Measurements from ENCODE around the gene WIPI1.

The WIPI1 gene

GRCh38 chr17:68489919-68490318 lies 32.6 kb upstream of the WIPI1 start:
- H3K4me1 ChIP-seq (ENCODE audit: control insufficient read depth in 1 of 2, insufficient read depth in 2 of 2, low read length in 2 of 2), result peaks cover 10 to 19% of the 10 kb centered on the region in 2 donors
- H3K36me3 ChIP-seq (ENCODE audit: control insufficient read depth in 1 of 2, insufficient read depth in 2 of 2, low read length in 2 of 2), result no peaks in the 10 kb centered on the region
- H3K27me3 ChIP-seq (ENCODE audit: control insufficient read depth in 1 of 2, insufficient read depth in 2 of 2, low read length in 2 of 2), result peaks cover 0 to 3% of the 10 kb centered on the region in 2 donors
- H3K9me3 ChIP-seq (ENCODE audit: control insufficient read depth in 1 of 2, low read length in 2 of 2), result no peaks in the 10 kb centered on the region
- H3K4me3 ChIP-seq (ENCODE audit: low read depth in 1 of 2, low read length in 2 of 2), result no peak overlapping the region
- H3K9ac ChIP-seq (ENCODE audit: low read depth in 1 of 2, low read length in 2 of 2), result no peak overlapping the region
- H3K27ac ChIP-seq (ENCODE audit: low read depth, low read length), result no peak overlapping the region

- no peak overlapping the region for H3K4me3 ChIP-seq (ENCODE audit: low read depth in 1 of 2, low read length in 2 of 2)
- H3K9ac ChIP-seq (ENCODE audit: low read depth in 1 of 2, low read length in 2 of 2), result no peak overlapping the region
- H3K9me3 ChIP-seq (ENCODE audit: control insufficient read depth in 1 of 2, low read length in 2 of 2), result no peaks in the 10 kb centered on the region
- H3K27me3 ChIP-seq (ENCODE audit: control insufficient read depth in 1 of 2, insufficient read depth in 2 of 2, low read length in 2 of 2), result peaks cover 0 to 4% of the 10 kb centered on the region in 2 donors
- H3K4me1 ChIP-seq (ENCODE audit: control insufficient read depth in 1 of 2, insufficient read depth in 2 of 2, low read length in 2 of 2), result peaks cover 4 to 9% of the 10 kb centered on the region in 2 donors
- H3K36me3 ChIP-seq (ENCODE audit: control insufficient read depth in 1 of 2, insufficient read depth in 2 of 2, low read length in 2 of 2), result no peaks in the 10 kb centered on the region
- H3K27ac ChIP-seq (ENCODE audit: low read depth, low read length), result no peak overlapping the region
Measured at GRCh38 chr17:68484458-68484857, 27.2 kb upstream of the WIPI1 start.

GRCh38 chr17:68482576-68483041 lies 25.3 kb upstream of the WIPI1 start:
- peaks cover 0 to 4% of the 10 kb centered on the region in 2 donors for H3K27me3 ChIP-seq (ENCODE audit: control insufficient read depth in 1 of 2, insufficient read depth in 2 of 2, low read length in 2 of 2)
- no peaks in the 10 kb centered on the region for H3K9me3 ChIP-seq (ENCODE audit: control insufficient read depth in 1 of 2, low read length in 2 of 2)
- no peak overlapping the region for H3K9ac ChIP-seq (ENCODE audit: low read depth in 1 of 2, low read length in 2 of 2)
- H3K4me1 ChIP-seq (ENCODE audit: control insufficient read depth in 1 of 2, insufficient read depth in 2 of 2, low read length in 2 of 2), result peaks cover 0 to 9% of the 10 kb centered on the region in 2 donors
- no peak overlapping the region for H3K27ac ChIP-seq (ENCODE audit: low read depth, low read length)
- H3K36me3 ChIP-seq (ENCODE audit: control insufficient read depth in 1 of 2, insufficient read depth in 2 of 2, low read length in 2 of 2), result no peaks in the 10 kb centered on the region
- no peak overlapping the region for H3K4me3 ChIP-seq (ENCODE audit: low read depth in 1 of 2, low read length in 2 of 2)

- no peak overlapping the region for H3K27ac ChIP-seq (ENCODE audit: low read depth, low read length)
- no peak overlapping the region for H3K4me3 ChIP-seq (ENCODE audit: low read depth in 1 of 2, low read length in 2 of 2)
- peaks cover 0 to 9% of the 10 kb centered on the region in 2 donors for H3K4me1 ChIP-seq (ENCODE audit: control insufficient read depth in 1 of 2, insufficient read depth in 2 of 2, low read length in 2 of 2)
- no peaks in the 10 kb centered on the region for H3K36me3 ChIP-seq (ENCODE audit: control insufficient read depth in 1 of 2, insufficient read depth in 2 of 2, low read length in 2 of 2)
- H3K9ac ChIP-seq (ENCODE audit: low read depth in 1 of 2, low read length in 2 of 2), result no peak overlapping the region
- no peaks in the 10 kb centered on the region for H3K9me3 ChIP-seq (ENCODE audit: control insufficient read depth in 1 of 2, low read length in 2 of 2)
- peaks cover 0 to 4% of the 10 kb centered on the region in 2 donors for H3K27me3 ChIP-seq (ENCODE audit: control insufficient read depth in 1 of 2, insufficient read depth in 2 of 2, low read length in 2 of 2)
Measured at GRCh38 chr17:68480885-68481284, 23.6 kb upstream of the WIPI1 start.

GRCh38 chr17:68470961-68471360 lies 13.7 kb upstream of the WIPI1 start:
- Histone ChIP-seq H3K27ac (ENCODE audit: low read depth, low read length) (no peak overlapping the region), H3K27me3 (ENCODE audit: control insufficient read depth in 1 of 2, insufficient read depth in 2 of 2, low read length in 2 of 2) (no peaks in the 10 kb centered on the region)

GRCh38 chr17:68468788-68469187 lies 11.5 kb upstream of the WIPI1 start:
- Histone ChIP-seq H3K36me3 (ENCODE audit: control insufficient read depth in 1 of 2, insufficient read depth in 2 of 2, low read length in 2 of 2) (no peaks in the 10 kb centered on the region), H3K9me3 (ENCODE audit: control insufficient read depth in 1 of 2, low read length in 2 of 2) (no peaks in the 10 kb centered on the region), H3K4me3 (ENCODE audit: low read depth in 1 of 2, low read length in 2 of 2) (no peak overlapping the region), H3K27me3 (ENCODE audit: control insufficient read depth in 1 of 2, insufficient read depth in 2 of 2, low read length in 2 of 2) (no peaks in the 10 kb centered on the region), H3K27ac (ENCODE audit: low read depth, low read length) (no peak overlapping the region), H3K4me1 (ENCODE audit: control insufficient read depth in 1 of 2, insufficient read depth in 2 of 2, low read length in 2 of 2) (no peaks in the 10 kb centered on the region), H3K9ac (ENCODE audit: low read depth in 1 of 2, low read length in 2 of 2) (no peak overlapping the region)

More at GRCh38 chr17:68470961-68471360, 13.7 kb upstream of the WIPI1 start:
- H3K4me1 ChIP-seq (ENCODE audit: control insufficient read depth in 1 of 2, insufficient read depth in 2 of 2, low read length in 2 of 2), result no peaks in the 10 kb centered on the region
- no peaks in the 10 kb centered on the region for H3K36me3 ChIP-seq (ENCODE audit: control insufficient read depth in 1 of 2, insufficient read depth in 2 of 2, low read length in 2 of 2)
- no peak overlapping the region for H3K9ac ChIP-seq (ENCODE audit: low read depth in 1 of 2, low read length in 2 of 2)
- no peak overlapping the region for H3K4me3 ChIP-seq (ENCODE audit: low read depth in 1 of 2, low read length in 2 of 2)
- no peaks in the 10 kb centered on the region for H3K9me3 ChIP-seq (ENCODE audit: control insufficient read depth in 1 of 2, low read length in 2 of 2)

- Histone ChIP-seq H3K4me1 (ENCODE audit: control insufficient read depth in 1 of 2, insufficient read depth in 2 of 2, low read length in 2 of 2) (no peaks in the 10 kb centered on the region), H3K27ac (ENCODE audit: low read depth, low read length) (no peak overlapping the region), H3K36me3 (ENCODE audit: control insufficient read depth in 1 of 2, insufficient read depth in 2 of 2, low read length in 2 of 2) (no peaks in the 10 kb centered on the region), H3K4me3 (ENCODE audit: low read depth in 1 of 2, low read length in 2 of 2) (no peak overlapping the region), H3K9me3 (ENCODE audit: control insufficient read depth in 1 of 2, low read length in 2 of 2) (no peaks in the 10 kb centered on the region), H3K27me3 (ENCODE audit: control insufficient read depth in 1 of 2, insufficient read depth in 2 of 2, low read length in 2 of 2) (no peaks in the 10 kb centered on the region), H3K9ac (ENCODE audit: low read depth in 1 of 2, low read length in 2 of 2) (no peak overlapping the region)
Measured at GRCh38 chr17:68468334-68468733, 11.0 kb upstream of the WIPI1 start.

- H3K4me3 ChIP-seq (ENCODE audit: low read depth in 1 of 2, low read length in 2 of 2), result no peak overlapping the region
- no peak overlapping the region for H3K27ac ChIP-seq (ENCODE audit: low read depth, low read length)
- no peaks in the 10 kb centered on the region for H3K36me3 ChIP-seq (ENCODE audit: control insufficient read depth in 1 of 2, insufficient read depth in 2 of 2, low read length in 2 of 2)
- H3K27me3 ChIP-seq (ENCODE audit: control insufficient read depth in 1 of 2, insufficient read depth in 2 of 2, low read length in 2 of 2), result no peaks in the 10 kb centered on the region
- H3K4me1 ChIP-seq (ENCODE audit: control insufficient read depth in 1 of 2, insufficient read depth in 2 of 2, low read length in 2 of 2), result peaks cover 11 to 15% of the 10 kb centered on the region in 2 donors
- H3K9ac ChIP-seq (ENCODE audit: low read depth in 1 of 2, low read length in 2 of 2), result no peak overlapping the region
- no peaks in the 10 kb centered on the region for H3K9me3 ChIP-seq (ENCODE audit: control insufficient read depth in 1 of 2, low read length in 2 of 2)
Measured at GRCh38 chr17:68463211-68464019, 6.1 kb upstream of the WIPI1 start.

- H3K27me3 ChIP-seq (ENCODE audit: control insufficient read depth in 1 of 2, insufficient read depth in 2 of 2, low read length in 2 of 2), result no peaks in the 10 kb centered on the region
- no peak overlapping the region for H3K9ac ChIP-seq (ENCODE audit: low read depth in 1 of 2, low read length in 2 of 2)
- no peak overlapping the region for H3K27ac ChIP-seq (ENCODE audit: low read depth, low read length)
- no peaks in the 10 kb centered on the region for H3K36me3 ChIP-seq (ENCODE audit: control insufficient read depth in 1 of 2, insufficient read depth in 2 of 2, low read length in 2 of 2)
- no peak overlapping the region for H3K4me3 ChIP-seq (ENCODE audit: low read depth in 1 of 2, low read length in 2 of 2)
- H3K9me3 ChIP-seq (ENCODE audit: control insufficient read depth in 1 of 2, low read length in 2 of 2), result no peaks in the 10 kb centered on the region
- peaks cover 16 to 21% of the 10 kb centered on the region in 2 donors for H3K4me1 ChIP-seq (ENCODE audit: control insufficient read depth in 1 of 2, insufficient read depth in 2 of 2, low read length in 2 of 2)
Measured at GRCh38 chr17:68462381-68463210, 5.3 kb upstream of the WIPI1 start.

GRCh38 chr17:68461589-68461988 lies 4.3 kb upstream of the WIPI1 start:
- H3K4me3 ChIP-seq (ENCODE audit: low read depth in 1 of 2, low read length in 2 of 2), result no peak overlapping the region
- H3K27me3 ChIP-seq (ENCODE audit: control insufficient read depth in 1 of 2, insufficient read depth in 2 of 2, low read length in 2 of 2), result no peaks in the 10 kb centered on the region
- H3K9me3 ChIP-seq (ENCODE audit: control insufficient read depth in 1 of 2, low read length in 2 of 2), result no peaks in the 10 kb centered on the region
- no peak overlapping the region for H3K9ac ChIP-seq (ENCODE audit: low read depth in 1 of 2, low read length in 2 of 2)
- no peak overlapping the region for H3K27ac ChIP-seq (ENCODE audit: low read depth, low read length)
- no peaks in the 10 kb centered on the region for H3K36me3 ChIP-seq (ENCODE audit: control insufficient read depth in 1 of 2, insufficient read depth in 2 of 2, low read length in 2 of 2)
- H3K4me1 ChIP-seq (ENCODE audit: control insufficient read depth in 1 of 2, insufficient read depth in 2 of 2, low read length in 2 of 2), result peaks cover 18 to 23% of the 10 kb centered on the region in 2 donors
